Stimulated activated CD4-positive, alpha-beta T cell treated with anti-CD3 and anti-CD28 coated beads, TNF-alpha, amount 100 ng/mL, for 24 hours (primary cell): Measurements from ENCODE around the gene RPTOR.
"Not testable (repeated sequence)": the region's sequence is repeated elsewhere in the genome, so short reads cannot be mapped to it uniquely, and the experiment has no call there.

Source experiments
- DNase-seq, 3 experiments: peaks; one replicate each; pipeline ENCODE4 v3.0.0-alpha.2; 2020; ENCODE audit warnings: low read depth in 3 of 3

The RPTOR gene

GRCh38 chr17:80545499-80545826 lies 825 bp downstream of the RPTOR start:
- DNase-seq, result no peak

GRCh38 chr17:80546267-80546666 lies 1.6 kb downstream of the RPTOR start:
- no peak for DNase-seq

- DNase-seq, result no peak
These were observed 7.9 kb downstream of the RPTOR start for GRCh38 chr17:80552523-80552922.

GRCh38 chr17:80555266-80555665 lies 10.6 kb downstream of the RPTOR start:
- DNase-seq, result no peak

- DNase-seq, result peak in 1 of 3 experiments; percentile 10
These were observed 13.4 kb downstream of the RPTOR start for GRCh38 chr17:80558046-80558445.

- no peak for DNase-seq
These were observed 15.2 kb downstream of the RPTOR start for GRCh38 chr17:80559825-80560251.

- DNase-seq, result no peak
These were observed 17.0 kb downstream of the RPTOR start for GRCh38 chr17:80561541-80562114.

GRCh38 chr17:80564545-80564944 lies 19.9 kb downstream of the RPTOR start:
- DNase-seq, result no peak

GRCh38 chr17:80565343-80566053 lies 20.9 kb downstream of the RPTOR start:
- no peak for DNase-seq

- no peak for DNase-seq
These were observed 21.4 kb downstream of the RPTOR start for GRCh38 chr17:80566054-80566400.

GRCh38 chr17:80568246-80568645 lies 23.6 kb downstream of the RPTOR start:
- DNase-seq, result no peak

GRCh38 chr17:80569924-80570323 lies 25.3 kb downstream of the RPTOR start:
- no peak for DNase-seq

GRCh38 chr17:80573701-80574100 lies 29.1 kb downstream of the RPTOR start:
- no peak for DNase-seq

GRCh38 chr17:80574496-80574895 lies 29.9 kb downstream of the RPTOR start:
- DNase-seq, result no peak

- peak; percentile 86 to 92 (median 90) for DNase-seq
These were observed 30.6 kb downstream of the RPTOR start for GRCh38 chr17:80575057-80575875.

- DNase-seq, result no peak
These were observed 33.4 kb downstream of the RPTOR start for GRCh38 chr17:80577876-80578570.

- DNase-seq, result not testable (repeated sequence)
These were observed 34.2 kb downstream of the RPTOR start for GRCh38 chr17:80578668-80579388.

GRCh38 chr17:80582165-80582564 lies 37.5 kb downstream of the RPTOR start:
- DNase-seq, result no peak

- DNase-seq, result no peak
These were observed 39.7 kb downstream of the RPTOR start for GRCh38 chr17:80584176-80584905.

- DNase-seq, result no peak
These were observed 41.5 kb downstream of the RPTOR start for GRCh38 chr17:80585890-80586845.
